NCI-H2196 treated with DMSO at 0.1 percent for 48 hours (cell line): Measurements from ENCODE around the gene PPIE.

Experiments used
- DNase-seq: peaks from one replicate; lab custom pipeline; 2025; ENCODE audit not compliant: unreplicated experiment; lab: John Stamatoyannopoulos, UW

PPIE gene

GRCh38 chr1:39720094-39720999 lies 18.3 kb upstream of the PPIE start:
- peak; percentile 73 for DNase-seq

DNA sequence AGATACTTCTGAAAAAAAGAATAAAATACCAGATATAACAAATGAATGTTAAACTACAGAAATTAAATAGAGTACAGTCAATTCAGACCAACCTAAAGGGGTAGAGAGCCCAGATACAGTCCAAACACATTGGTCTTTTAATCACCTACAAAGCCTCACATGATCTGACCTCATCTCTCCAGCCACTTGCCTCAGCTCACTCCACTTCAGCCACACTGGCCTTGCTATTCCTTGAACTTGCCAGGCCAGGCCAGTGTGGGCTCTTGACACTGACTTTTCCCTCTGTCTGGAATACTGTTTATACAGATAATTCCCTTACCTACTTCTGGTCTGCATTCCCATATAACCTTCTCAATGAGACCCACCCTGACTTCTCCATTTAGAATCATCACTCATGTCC lies 17.0 kb upstream of the PPIE start:
- no peak for DNase-seq

GRCh38 chr1:39722495-39722894 lies 16.2 kb upstream of the PPIE start:
- DNase-seq, result no peak

DNA sequence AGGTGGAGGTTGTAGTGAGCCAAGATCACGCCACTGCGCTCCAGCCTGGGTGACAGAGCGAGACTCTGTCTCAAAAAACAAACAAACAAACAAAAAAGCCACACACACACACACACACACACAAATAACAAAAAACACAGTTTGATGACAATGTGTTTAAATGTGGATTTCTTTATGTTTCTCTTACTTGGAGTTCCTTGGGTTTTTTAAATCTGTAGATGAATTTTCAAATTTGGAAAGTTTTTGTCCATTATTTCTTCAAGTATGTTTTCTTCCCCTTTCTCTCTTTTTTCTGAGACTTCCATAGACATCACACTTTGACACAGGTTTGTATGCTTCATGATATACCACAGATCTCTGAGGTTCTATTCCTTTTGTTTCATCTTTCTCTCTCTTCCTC lies 12.1 kb upstream of the PPIE start:
- DNase-seq, result no peak

- no peak for DNase-seq
These were observed 11.3 kb upstream of the PPIE start for GRCh38 chr1:39727221-39727931.

DNA sequence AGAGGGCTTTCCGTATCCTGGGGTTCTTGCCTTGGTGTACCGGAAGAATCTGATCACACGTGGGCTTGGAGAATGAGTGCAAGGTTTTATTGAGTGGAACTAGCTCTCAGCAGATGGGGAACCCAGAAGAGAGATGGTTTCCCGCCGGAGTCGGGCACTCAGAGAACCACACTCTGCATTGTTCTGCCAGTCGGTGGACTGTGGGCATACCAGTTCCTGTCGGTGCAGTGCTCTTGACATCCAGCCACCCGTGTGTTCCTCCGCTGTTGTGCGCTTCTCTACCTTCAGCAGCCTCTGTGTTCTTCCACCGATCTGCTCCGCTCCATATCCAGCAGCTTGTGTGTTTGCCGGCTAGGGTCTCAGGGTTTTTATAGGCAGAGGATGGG lies 10.8 kb upstream of the PPIE start:
- no peak for DNase-seq

GRCh38 chr1:39729030-39729429 lies 9.7 kb upstream of the PPIE start:
- no peak for DNase-seq

DNA sequence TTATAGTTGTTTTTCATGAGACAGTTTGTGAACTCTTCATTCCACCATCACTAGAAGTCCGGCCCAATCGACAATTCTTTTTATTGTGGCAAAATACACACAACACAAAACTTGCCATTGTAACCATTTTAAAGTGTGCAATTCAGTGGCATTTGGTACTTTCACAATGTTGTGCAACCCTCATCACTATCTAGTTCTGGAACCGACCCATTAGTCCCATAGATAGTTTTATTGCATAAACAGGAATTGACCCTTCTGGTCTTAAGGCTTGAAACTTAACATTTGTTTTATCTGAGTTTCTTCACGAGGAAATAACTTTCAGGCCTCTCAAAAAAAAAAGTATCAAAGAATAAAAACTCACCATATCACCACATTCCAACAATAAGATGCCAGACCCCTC lies 8.8 kb upstream of the PPIE start:
- DNase-seq, result no peak

DNA sequence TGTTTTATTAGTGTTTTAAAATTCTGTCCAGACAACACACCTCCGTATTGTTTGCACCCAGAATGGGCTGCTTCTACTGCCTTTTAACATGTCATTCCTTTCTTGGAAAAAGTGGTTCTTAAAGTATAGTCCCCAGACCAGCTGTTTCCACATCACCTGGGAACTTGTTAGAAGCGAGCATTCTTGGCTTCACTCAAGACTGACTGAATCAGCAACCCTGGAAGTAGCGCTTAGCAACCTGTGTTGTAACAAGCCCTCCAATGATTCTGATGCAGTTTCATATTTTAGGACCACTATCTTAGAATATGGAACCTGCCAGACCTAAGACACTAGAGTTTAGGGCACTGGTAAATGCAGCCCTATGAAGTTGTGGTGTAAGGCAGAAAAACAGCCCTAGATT lies 6.0 kb upstream of the PPIE start:
- no peak for DNase-seq

DNA sequence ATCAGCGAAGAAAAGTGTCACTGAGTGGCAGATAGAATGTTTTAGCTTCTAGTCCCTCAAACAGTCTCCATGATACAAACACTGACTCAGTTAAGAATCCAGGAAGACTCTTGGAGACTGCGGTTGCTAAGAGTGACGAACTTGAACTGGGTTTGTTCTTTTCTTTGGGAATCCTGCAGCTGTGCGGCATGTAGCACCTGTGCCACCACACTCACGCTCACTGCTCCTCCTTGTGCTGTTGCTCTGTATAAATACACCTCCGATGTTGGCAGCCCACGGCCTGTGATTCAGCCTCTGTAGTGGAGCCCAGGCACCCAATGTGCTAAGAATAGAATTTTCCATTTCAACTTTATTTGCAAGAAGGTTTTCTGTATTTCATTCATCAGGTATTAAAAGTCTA lies 5.5 kb upstream of the PPIE start:
- no peak for DNase-seq

DNA sequence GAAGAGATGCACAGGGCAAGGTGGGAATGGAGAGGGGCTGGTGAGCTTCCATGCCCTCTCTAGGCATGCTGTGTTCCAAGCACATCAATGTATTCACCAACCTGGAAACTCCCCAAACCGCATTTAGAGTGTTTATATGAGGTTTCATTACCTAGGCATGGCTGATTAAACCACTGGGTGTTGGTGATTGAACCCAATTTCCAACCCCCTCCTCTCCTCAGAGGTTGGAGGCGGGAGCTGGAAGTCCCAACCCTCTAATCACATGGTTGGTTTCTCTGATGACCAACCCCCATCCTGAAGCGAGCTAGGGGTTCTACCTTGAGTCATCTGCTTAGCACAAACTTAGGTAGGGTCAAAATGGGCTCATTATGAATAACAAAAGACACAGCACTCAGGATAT lies 3.0 kb upstream of the PPIE start:
- DNase-seq, result no peak

DNA sequence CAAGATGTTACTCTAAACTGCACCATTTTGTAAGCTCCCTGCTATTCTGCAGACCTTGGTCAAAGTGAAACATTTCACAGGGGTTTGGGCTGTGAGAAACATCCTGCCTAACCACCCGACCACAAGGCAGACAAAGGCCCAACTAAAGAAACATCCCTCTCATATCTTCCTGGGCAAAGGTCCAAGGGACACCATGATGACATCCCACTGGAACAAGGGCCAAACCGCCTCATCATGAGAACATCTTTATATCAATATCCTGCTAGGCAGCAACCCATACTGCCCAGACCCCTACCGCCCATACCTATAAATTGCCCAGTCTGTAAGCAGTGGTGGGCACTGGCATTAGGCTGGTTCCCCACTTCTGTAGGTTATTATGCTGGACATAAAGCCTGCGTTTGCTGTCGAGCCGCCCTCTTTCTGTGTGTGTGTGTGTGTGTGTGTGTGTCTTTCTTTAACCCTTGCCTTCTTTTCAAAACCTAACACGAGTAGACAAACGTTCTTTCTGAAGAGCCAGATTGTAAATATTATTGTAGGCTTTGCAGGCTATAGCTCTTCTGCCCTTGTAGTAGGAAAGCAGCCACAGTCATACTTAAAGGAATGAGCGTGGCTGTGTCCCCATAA lies 1.0 kb upstream of the PPIE start:
- DNase-seq, result no peak

DNA sequence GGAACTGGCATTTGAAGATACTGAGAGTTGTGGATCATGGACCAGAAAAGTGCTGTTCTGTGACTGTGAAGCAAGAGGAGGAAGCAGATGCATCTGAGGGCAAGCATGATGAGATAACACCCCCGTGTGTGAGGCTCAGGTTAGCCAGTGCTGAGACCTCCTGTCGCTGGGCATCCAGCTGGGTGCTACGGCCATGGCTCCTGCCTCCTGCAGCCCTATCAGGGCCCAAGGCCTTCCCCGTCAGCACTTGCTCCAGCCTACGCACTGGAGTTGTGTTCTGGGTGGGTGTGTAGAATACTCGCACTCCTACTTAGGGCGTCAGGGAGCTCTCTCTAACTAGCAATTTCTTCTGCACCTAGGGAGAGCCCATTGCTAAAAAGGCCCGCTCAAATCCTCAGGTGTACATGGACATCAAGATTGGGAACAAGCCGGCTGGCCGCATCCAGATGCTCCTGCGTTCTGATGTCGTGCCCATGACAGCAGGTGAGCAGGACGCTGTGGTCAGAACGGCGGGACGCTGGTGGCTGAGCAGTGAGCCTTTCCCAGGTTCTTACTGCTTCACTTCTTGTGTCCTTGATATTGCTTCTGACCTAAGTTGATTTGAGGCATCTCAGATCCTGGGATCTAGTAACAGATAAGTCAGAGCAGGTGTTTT lies 6.5 kb downstream of the PPIE start:
- DNase-seq, result no peak

- DNase-seq, result no peak
These were observed 12.9 kb downstream of the PPIE start for GRCh38 chr1:39751595-39751994.

DNA sequence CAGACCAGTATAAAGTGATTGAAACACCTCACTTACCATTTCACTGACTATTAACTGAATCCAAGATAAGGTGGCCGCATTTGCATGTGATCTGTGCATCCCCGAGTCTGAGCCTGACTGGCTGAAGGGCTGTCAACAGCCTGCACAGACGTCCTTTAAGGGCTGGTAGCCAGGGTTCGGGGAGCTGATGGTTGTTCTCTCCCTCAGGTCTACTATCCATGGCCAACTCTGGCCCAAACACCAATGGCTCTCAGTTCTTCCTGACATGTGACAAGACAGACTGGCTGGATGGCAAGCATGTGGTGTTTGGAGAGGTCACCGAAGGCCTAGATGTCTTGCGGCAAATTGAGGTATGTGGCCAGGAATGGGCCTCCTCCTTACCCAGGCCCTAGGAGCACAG lies 14.0 kb downstream of the PPIE start:
- DNase-seq, result no peak

GRCh38 chr1:39753132-39754025 lies 14.7 kb downstream of the PPIE start:
- DNase-seq, result peak; percentile 14

GRCh38 chr1:39754026-39754570 lies 15.4 kb downstream of the PPIE start:
- no peak for DNase-seq

- no peak for DNase-seq
These were observed 16.3 kb downstream of the PPIE start for GRCh38 chr1:39754906-39755504.

DNA sequence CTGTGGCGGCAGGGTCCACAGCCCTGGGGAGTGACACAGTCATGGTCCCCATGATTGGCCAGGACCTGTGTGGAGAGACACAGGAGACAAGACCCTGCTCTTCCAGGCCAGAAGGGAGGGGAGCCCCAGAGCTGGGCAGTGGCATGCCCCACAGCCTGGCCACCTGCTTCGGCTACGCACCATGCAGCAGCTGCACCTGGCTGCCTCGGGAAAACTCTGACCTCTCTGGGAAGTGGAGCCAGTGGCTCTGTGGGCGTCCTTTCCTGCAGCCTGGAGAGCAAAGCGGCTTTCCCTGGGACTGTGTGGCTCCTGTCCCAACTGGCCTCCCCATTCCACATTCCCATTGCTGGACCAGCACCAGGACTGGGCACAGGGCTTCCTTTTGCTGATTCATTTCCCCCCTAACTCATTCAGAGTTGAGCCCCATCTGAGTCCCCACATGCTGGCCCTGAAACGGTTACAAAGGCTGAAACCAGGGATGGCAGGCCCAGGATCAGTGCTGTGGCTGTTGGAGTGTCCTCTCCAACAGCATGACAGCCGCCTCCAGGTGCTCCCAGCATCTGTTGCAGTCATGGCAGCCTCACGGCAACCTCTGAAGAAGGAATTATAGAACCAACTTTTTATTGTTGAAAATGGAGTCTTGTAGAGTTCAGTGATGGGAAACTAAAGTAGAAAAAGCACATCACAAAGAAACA lies 17.4 kb downstream of the PPIE start:
- no peak for DNase-seq
